Keratinocyte (primary cell): ENCODE results near the gene CELF6. TPM values are rescaled to one million over a fixed set of nuclear protein-coding genes. Genes with fewer than 3 reads are reported as not detected.

Experiments used
- DNase-seq: peaks from one replicate; pipeline ENCODE4 v3.0.0-alpha.2; 2011; ENCODE audit warnings: low read depth, missing footprints, low spot score
- FAIRE-seq: peaks from 2 replicates; lab custom pipeline; 2011; peaks lifted over from hg19 to GRCh38; lab: Jason Lieb, UNC
- H2AFZ ChIP-seq: 2 replicates; pipeline ENCODE4 v1.6.0; 2012; ENCODE audit warnings: low read length, control low read depth, inconsistent platforms; ENCODE audit not compliant: control insufficient read depth
- H3K27ac ChIP-seq: 2 replicates; pipeline ENCODE4 v1.5.1; 2011; ENCODE audit warnings: low read length; ENCODE audit not compliant: control insufficient read depth, insufficient read depth
- H3K27me3 ChIP-seq: 3 replicates; pipeline ENCODE4 v1.6.0; 2011; ENCODE audit warnings: low read length; ENCODE audit not compliant: control insufficient read depth, insufficient read depth; ENCODE audit errors: extremely low read depth
- H3K36me3 ChIP-seq, 2 experiments: 2 replicates in 1 of 2; 3 replicates in 1 of 2; pipeline ENCODE4 v1.5.1; 2011; ENCODE audit warnings: low read length in 2 of 2, mild to moderate bottlenecking in 1 of 2; ENCODE audit not compliant: control insufficient read depth in 2 of 2, insufficient read depth in 2 of 2; ENCODE audit errors: extremely low read depth in 1 of 2
- H3K4me1 ChIP-seq: 3 replicates; pipeline ENCODE4 v1.5.1; 2011; ENCODE audit warnings: low read length; ENCODE audit not compliant: control insufficient read depth, insufficient read depth; ENCODE audit errors: extremely low read depth
- H3K4me2 ChIP-seq: 3 replicates; pipeline ENCODE4 v1.6.0; 2011; ENCODE audit warnings: low read depth, low read length; ENCODE audit not compliant: control insufficient read depth, insufficient read depth; ENCODE audit errors: extremely low read depth
- H3K4me3 ChIP-seq, 3 experiments: fragments of 200-600 bp in 1 of 3; sonication (generic) in 1 of 3; 2 replicates in 2 of 3; 3 replicates in 1 of 3; pipeline ENCODE4 v1.5.1; 2011 to 2016; ENCODE audit warnings: low read length in 3 of 3, mild to moderate bottlenecking in 3 of 3, control low read depth in 2 of 3, inconsistent platforms in 1 of 3, low read depth in 1 of 3, mixed read lengths in 1 of 3, mixed run types in 1 of 3, moderate library complexity in 1 of 3; ENCODE audit not compliant: control insufficient read depth in 2 of 3, insufficient read depth in 2 of 3; ENCODE audit errors: extremely low read depth in 1 of 3
- H3K79me2 ChIP-seq: 2 replicates; pipeline ENCODE4 v1.6.0; 2012; ENCODE audit warnings: low read length; ENCODE audit not compliant: control insufficient read depth, insufficient read depth
- H3K9ac ChIP-seq: 3 replicates; pipeline ENCODE4 v1.6.0; 2011; ENCODE audit warnings: low read length; ENCODE audit not compliant: control insufficient read depth, insufficient read depth; ENCODE audit errors: extremely low read depth
- H3K9me1 ChIP-seq: 3 replicates; pipeline ENCODE4 v1.6.0; 2011; ENCODE audit warnings: low read length; ENCODE audit not compliant: control insufficient read depth, insufficient read depth; ENCODE audit errors: extremely low read depth
- H3K9me3 ChIP-seq: 2 replicates; pipeline ENCODE4 v1.5.1; 2012; ENCODE audit warnings: low read depth, low read length; ENCODE audit not compliant: control insufficient read depth
- H4K20me1 ChIP-seq: 3 replicates; pipeline ENCODE4 v1.6.0; 2011; ENCODE audit warnings: low read length; ENCODE audit not compliant: control insufficient read depth, insufficient read depth; ENCODE audit errors: extremely low read depth
- CTCF ChIP-seq, 3 experiments: IDR thresholded peaks in 1 of 3; conservative IDR thresholded peaks in 1 of 3; optimal IDR thresholded peaks in 1 of 3; 2 replicates in 2 of 3; 3 replicates in 1 of 3; pipeline versions ENCODE3 to v1.5.1; 2011; ENCODE audit warnings: low read length in 3 of 3, mild to moderate bottlenecking in 3 of 3, moderate library complexity in 2 of 3, control low read depth in 1 of 3, inconsistent platforms in 1 of 3; ENCODE audit not compliant: insufficient read depth in 2 of 3; ENCODE audit errors: extremely low read depth in 1 of 3
- EZH2 ChIP-seq: IDR thresholded peaks from one replicate; pipeline ENCODE4 v1.6.1; 2012; ENCODE audit warnings: inconsistent platforms, mild to moderate bottlenecking, low read length, moderate library complexity
- dilution Hi-C: fragments of 300-500 bp; cut with MboI; formaldehyde crosslinking; loops from one replicate; pipeline ENCODE4 v1.7.0; 2020; ENCODE audit warnings: low sequenced_read_pairs; ENCODE audit not compliant: extremely low pct_ligation_motif_present
- polyA plus RNA-seq, 5 experiments: library from polyadenylated mRNA; depleted of rRNA in 3 of 5; stranded (reverse) in 3 of 5; stranded (forward) in 1 of 5; unstranded in 1 of 5; fragments of >200 nt; gene quantifications; 1 replicate in 1 of 5; 2 replicates in 3 of 5; 3 replicates in 1 of 5; pipeline versions ENCODE4 v1.2.1 to v1.2.3, GENCODE V29; 2011 to 2012; ENCODE audit warnings: missing spikeins in 2 of 5, low read depth in 1 of 5, low replicate concordance in 1 of 5

CELF6 gene
- polyA plus RNA-seq, 1 donor (not counting 4 experiments of a cell fraction or from before 2014, with no cell fraction given) = 0.04 TPM

- H4K20me1 ChIP-seq = no peaks in the 10 kb centered on the region
- peaks cover 2 to 21% of the 10 kb centered on the region in 2 experiments for H3K36me3 ChIP-seq
- no peaks in the 10 kb centered on the region for H3K9me3 ChIP-seq
- H3K4me3 ChIP-seq = peak within 1 kb of the TSS; percentile 72 to 83 (median 78)
- peaks cover 15% of the 10 kb centered on the region for H3K79me2 ChIP-seq
- H3K27me3 ChIP-seq = no peaks in the 10 kb centered on the region
- peak within 1 kb of the TSS; percentile 84 for H2AFZ ChIP-seq
- peaks cover 12% of the 10 kb centered on the region for H3K4me1 ChIP-seq
- H3K9ac ChIP-seq = peak within 1 kb of the TSS; percentile 83
- H3K27ac ChIP-seq = peak within 1 kb of the TSS; percentile 51
- TF ChIP-seq CTCF (optimal IDR thresholded peaks at IDR 0.05 in 1 of 3, IDR thresholded peaks at IDR 0.05 in 1 of 3, conservative IDR thresholded peaks at IDR 0.05 in 1 of 3; ENCODE audit: extremely low read depth in 1 of 3, insufficient read depth in 2 of 3, low read length in 3 of 3) (peak; percentile 59 to 81 (median 75)), EZH2 (no peak)
- DNase-seq (peak; percentile 84), FAIRE-seq (no peak)
- dilution Hi-C loops = no loop called here
- peak within 1 kb of the TSS; percentile 94 for H3K4me2 ChIP-seq
- H3K9me1 ChIP-seq = peaks cover under 1% of the 10 kb centered on the region
Observed at GRCh38 chr15:72272213-72272996, 47.6 kb downstream of the CELF6 start, which contains the start of gene PARP6. TSS of gene PARP6 (minus strand) at chr15:72272554. CDS start at chr15:72267477, 5,077 bp downstream.

GRCh38 chr15:72271895-72272212 lies 48.1 kb downstream of the CELF6 start:
- peak overlapping the region; percentile 67 to 83 (median 72) for H3K4me3 ChIP-seq
- TF ChIP-seq EZH2 (no peak), CTCF (optimal IDR thresholded peaks at IDR 0.05 in 1 of 3, IDR thresholded peaks at IDR 0.05 in 1 of 3, conservative IDR thresholded peaks at IDR 0.05 in 1 of 3; ENCODE audit: extremely low read depth in 1 of 3, insufficient read depth in 2 of 3, low read length in 3 of 3) (no peak)
- peaks cover 12% of the 10 kb centered on the region for H3K4me1 ChIP-seq
- FAIRE-seq (no peak), DNase-seq (no peak)
- peaks cover 15% of the 10 kb centered on the region for H3K79me2 ChIP-seq
- no peaks in the 10 kb centered on the region for H4K20me1 ChIP-seq
- peak overlapping the region; percentile 55 for H3K4me2 ChIP-seq
- H3K9me3 ChIP-seq = no peaks in the 10 kb centered on the region
- H3K36me3 ChIP-seq = peaks cover 5 to 24% of the 10 kb centered on the region in 2 experiments
- dilution Hi-C loops = no loop called here
- H3K27me3 ChIP-seq = no peaks in the 10 kb centered on the region
- H2AFZ ChIP-seq = peak overlapping the region; percentile 66
- H3K9me1 ChIP-seq = peaks cover 2% of the 10 kb centered on the region
- peak overlapping the region; percentile 51 for H3K27ac ChIP-seq
- peak overlapping the region; percentile 83 for H3K9ac ChIP-seq
